CD14-positive monocyte (primary cell): ENCODE measurements around the gene SULT2B1. TPM values are rescaled to one million over a fixed set of nuclear protein-coding genes. Genes with fewer than 3 reads are reported as not detected.
A peak's percentile ranks its signal among the peaks of the same experiment; 100 is the strongest.

Source experiments
- DNase-seq, 3 donors: peaks; one replicate each; pipeline ENCODE4 v3.0.0-alpha.2; 2011 to 2022
- H2AFZ ChIP-seq: 2 replicates; pipeline ENCODE4 v1.6.0; 2012; ENCODE audit warnings: mild to moderate bottlenecking, low read depth, low read length, inconsistent platforms; ENCODE audit not compliant: insufficient read depth, poor library complexity, severe bottlenecking
- H3K27ac ChIP-seq, 2 donors: 1 replicate in 1 of 2; 2 replicates in 1 of 2; pipeline ENCODE4 v1.5.1; 2012 to 2013; ENCODE audit warnings: low read length in 2 of 2, control low read depth in 1 of 2, inconsistent platforms in 1 of 2, low read depth in 1 of 2, mild to moderate bottlenecking in 1 of 2
- H3K27me3 ChIP-seq, 2 donors: one replicate each; pipeline versions ENCODE4 v1.6.0 to v1.6.1; 2011 to 2013; ENCODE audit warnings: low read length in 2 of 2; ENCODE audit not compliant: control insufficient read depth in 2 of 2, insufficient read depth in 2 of 2
- H3K36me3 ChIP-seq, 2 donors: replicated peaks in 1 of 2; 1 replicate in 1 of 2; 2 replicates in 1 of 2; pipeline versions ENCODE4 v1.5.1 to v1.6.1; 2012 to 2013; ENCODE audit warnings: low read length in 2 of 2, control low read depth in 1 of 2, inconsistent platforms in 1 of 2, mild to moderate bottlenecking in 1 of 2; ENCODE audit not compliant: insufficient read depth in 2 of 2, control insufficient read depth in 1 of 2
- H3K4me1 ChIP-seq, 2 donors: 1 replicate in 1 of 2; 2 replicates in 1 of 2; pipeline versions ENCODE4 v1.5.1 to v1.6.1; 2012 to 2013; ENCODE audit warnings: low read length in 2 of 2, control low read depth in 1 of 2, inconsistent platforms in 1 of 2, mild to moderate bottlenecking in 1 of 2, moderate library complexity in 1 of 2; ENCODE audit not compliant: insufficient read depth in 2 of 2, control insufficient read depth in 1 of 2
- H3K4me2 ChIP-seq: replicated peaks from 2 replicates; pipeline ENCODE3; 2012; ENCODE audit warnings: low read length, moderate library complexity, mild to moderate bottlenecking; ENCODE audit not compliant: poor library complexity, severe bottlenecking; ENCODE audit errors: extremely low read depth
- H3K4me3 ChIP-seq, 3 experiments: fragments of 200-600 bp in 1 of 3; sonication (generic) in 1 of 3; replicated peaks in 1 of 3; 1 replicate in 2 of 3; 2 replicates in 1 of 3; pipeline ENCODE4 v1.5.1; 2011 to 2013; ENCODE audit warnings: low read length in 3 of 3, mild to moderate bottlenecking in 3 of 3, control low read depth in 2 of 3, low read depth in 2 of 3, inconsistent platforms in 1 of 3, moderate library complexity in 1 of 3
- H3K79me2 ChIP-seq: 2 replicates; pipeline ENCODE4 v1.6.0; 2012; ENCODE audit warnings: mild to moderate bottlenecking, control low read depth, inconsistent platforms, low read length, moderate library complexity; ENCODE audit not compliant: insufficient read depth
- H3K9ac ChIP-seq: 2 replicates; pipeline ENCODE4 v1.6.0; 2017; ENCODE audit warnings: low read length, mild to moderate bottlenecking; ENCODE audit not compliant: insufficient read depth, poor library complexity, severe bottlenecking
- H3K9me3 ChIP-seq, 2 donors: replicated peaks in 1 of 2; 1 replicate in 1 of 2; 2 replicates in 1 of 2; pipeline versions ENCODE4 v1.5.1 to v1.6.1; 2012 to 2013; ENCODE audit warnings: low read length in 2 of 2, control low read depth in 1 of 2; ENCODE audit not compliant: control insufficient read depth in 1 of 2, insufficient read depth in 1 of 2
- H4K20me1 ChIP-seq: 2 replicates; pipeline ENCODE4 v1.6.0; 2012; ENCODE audit warnings: mild to moderate bottlenecking, low read length, control low read depth, moderate library complexity; ENCODE audit not compliant: insufficient read depth
- H3K27ac Mint-ChIP-seq, 7 donors: one replicate each; pipeline ENCODE4 v1.8.0; 2020; ENCODE audit warnings: mild to moderate bottlenecking in 7 of 7, mixed read lengths in 7 of 7, moderate library complexity in 6 of 7, inconsistent platforms in 2 of 7
- H3K27me3 Mint-ChIP-seq, 3 donors: one replicate each; pipeline ENCODE4 v1.8.0; 2021 to 2022; ENCODE audit warnings: low read depth in 3 of 3, mild to moderate bottlenecking in 3 of 3, mixed read lengths in 3 of 3, moderate library complexity in 3 of 3, inconsistent platforms in 1 of 3
- H3K36me3 Mint-ChIP-seq, 2 donors: one replicate each; pipeline ENCODE4 v1.8.0; 2020; ENCODE audit warnings: mixed read lengths in 2 of 2, inconsistent platforms in 1 of 2, mild to moderate bottlenecking in 1 of 2
- H3K4me1 Mint-ChIP-seq: one replicate; pipeline ENCODE4 v1.8.0; 2020; ENCODE audit warnings: mild to moderate bottlenecking, mixed read lengths
- H3K4me3 Mint-ChIP-seq, 2 donors: one replicate each; pipeline ENCODE4 v1.8.0; 2020; ENCODE audit warnings: mild to moderate bottlenecking in 2 of 2, mixed read lengths in 2 of 2, moderate library complexity in 1 of 2
- H3K9me3 Mint-ChIP-seq, 7 donors: one replicate each; pipeline ENCODE4 v1.8.0; 2020 to 2022; ENCODE audit warnings: mixed read lengths in 7 of 7, mild to moderate bottlenecking in 6 of 7, moderate library complexity in 6 of 7, inconsistent platforms in 2 of 7
- WGBS: methylation state at CpG from one replicate; pipeline ENCODE4 v1.1.5; 2013; ENCODE audit warnings: missing lambda C conversion rate; ENCODE audit not compliant: insufficient coverage; 5-methylcytosine and 5-hydroxymethylcytosine counted together
- intact Hi-C, 2 donors: fragments of 100-400 bp; cut with micrococcal nuclease; formaldehyde crosslinking; loops; one replicate each; pipeline versions ENCODE4 v1.15.0 to v1.15.1; 2023
- polyA plus RNA-seq, 3 donors: library from polyadenylated mRNA; depleted of rRNA in 1 of 3; unstranded in 2 of 3; stranded (reverse) in 1 of 3; fragments of 300-500 nt in 2 of 3; fragments of >200 nt in 1 of 3; fragmentation: Illumina TruSeq in 2 of 3; gene quantifications; 1 replicate in 2 of 3; 2 replicates in 1 of 3; pipeline ENCODE4 v1.2.3, GENCODE V29; 2012 to 2021
- TF ChIP-seq, protein P1 (sequence below): fragments of 200-600 bp; IDR thresholded peaks from one replicate; pipeline ENCODE4 v1.8.0; 2022; ENCODE audit warnings: antibody characterized with exemption, mild to moderate bottlenecking

Gene SULT2B1
- polyA plus RNA-seq, 3 donors = 0.09 to 0.40 TPM; not detected in 1

DNA sequence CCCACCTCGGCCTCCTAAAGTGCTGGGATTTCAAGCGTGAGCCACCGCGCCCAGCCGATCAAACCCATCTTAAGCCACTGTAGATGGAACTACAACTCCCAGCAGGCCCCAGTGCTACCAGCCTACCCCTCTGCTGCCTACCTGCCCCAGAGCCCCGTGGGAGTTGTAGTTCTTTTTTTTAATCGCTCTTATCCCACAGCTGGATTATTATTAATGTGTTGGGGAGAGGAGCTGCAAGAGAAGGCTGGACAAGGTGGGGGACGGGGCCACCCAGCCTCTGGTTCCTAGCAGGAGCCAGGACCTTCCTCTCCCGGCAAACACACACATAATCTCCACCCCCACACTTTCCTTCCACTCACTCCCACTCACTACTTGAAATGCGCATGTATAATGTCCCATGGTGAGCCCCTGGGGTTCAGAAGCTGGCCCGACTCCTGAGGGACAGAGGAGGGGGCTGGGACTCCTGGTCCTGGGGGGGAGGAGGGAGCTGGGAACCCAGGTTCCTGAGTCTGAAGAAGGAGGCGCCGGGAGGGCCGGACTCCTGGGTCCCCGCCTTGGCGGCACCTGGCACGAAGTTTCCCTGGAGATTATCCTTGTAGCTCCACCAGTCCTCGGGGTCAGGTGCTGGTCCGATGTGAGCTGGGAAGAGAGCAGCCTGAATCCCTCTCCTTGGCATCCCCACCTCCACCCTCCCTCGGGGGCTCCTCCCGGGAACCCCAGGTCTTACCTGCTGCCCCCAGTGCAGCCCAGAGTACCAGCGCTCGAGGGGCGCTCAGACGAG is 93.1 kb downstream of the SULT2B1 start:
- H3K27me3 Mint-ChIP-seq = peaks cover 11 to 29% (median 27%) of the 10 kb centered on the region in 3 donors
- 2% methylated on average over 16 of the region's 25 CpGs for WGBS
- intact Hi-C loops = loop anchor here (5.0 to 10.0 kb wide), 6 partner anchors 32 to 192 kb away; partner anchors contain the start of genes HSD17B14 (in 2 of the 2) and MAMSTR (in 1 of the 2)
- peaks cover 45% of the 10 kb centered on the region for H3K4me1 Mint-ChIP-seq
- H3K9me3 ChIP-seq = no peaks in the 10 kb centered on the region
- no peak overlapping the region for H3K9ac ChIP-seq
- H3K36me3 ChIP-seq = no peaks in the 10 kb centered on the region
- H2AFZ ChIP-seq = peak overlapping the region; percentile 83
- peak overlapping the region in 2 of 3 experiments; percentile 4 to 75 for H3K4me3 ChIP-seq
- peak overlapping the region in 2 of 7 donors; percentile 40 to 80 for H3K27ac Mint-ChIP-seq
- TF ChIP-seq, protein P1, sequence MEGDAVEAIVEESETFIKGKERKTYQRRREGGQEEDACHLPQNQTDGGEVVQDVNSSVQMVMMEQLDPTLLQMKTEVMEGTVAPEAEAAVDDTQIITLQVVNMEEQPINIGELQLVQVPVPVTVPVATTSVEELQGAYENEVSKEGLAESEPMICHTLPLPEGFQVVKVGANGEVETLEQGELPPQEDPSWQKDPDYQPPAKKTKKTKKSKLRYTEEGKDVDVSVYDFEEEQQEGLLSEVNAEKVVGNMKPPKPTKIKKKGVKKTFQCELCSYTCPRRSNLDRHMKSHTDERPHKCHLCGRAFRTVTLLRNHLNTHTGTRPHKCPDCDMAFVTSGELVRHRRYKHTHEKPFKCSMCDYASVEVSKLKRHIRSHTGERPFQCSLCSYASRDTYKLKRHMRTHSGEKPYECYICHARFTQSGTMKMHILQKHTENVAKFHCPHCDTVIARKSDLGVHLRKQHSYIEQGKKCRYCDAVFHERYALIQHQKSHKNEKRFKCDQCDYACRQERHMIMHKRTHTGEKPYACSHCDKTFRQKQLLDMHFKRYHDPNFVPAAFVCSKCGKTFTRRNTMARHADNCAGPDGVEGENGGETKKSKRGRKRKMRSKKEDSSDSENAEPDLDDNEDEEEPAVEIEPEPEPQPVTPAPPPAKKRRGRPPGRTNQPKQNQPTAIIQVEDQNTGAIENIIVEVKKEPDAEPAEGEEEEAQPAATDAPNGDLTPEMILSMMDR = no peak
- no peaks in the 10 kb centered on the region for H4K20me1 ChIP-seq
- H3K4me3 Mint-ChIP-seq = peak overlapping the region; percentile 76 to 94
- no peaks in the 10 kb centered on the region for H3K79me2 ChIP-seq
- H3K27ac ChIP-seq = no peak overlapping the region
- peaks cover 30 to 44% of the 10 kb centered on the region in 2 donors for H3K4me1 ChIP-seq
- H3K9me3 Mint-ChIP-seq = peaks cover 0 to 3% (median 0%) of the 10 kb centered on the region in 7 donors
- H3K4me2 ChIP-seq = peak overlapping the region; percentile 91
- peaks cover under 1 to 7% of the 10 kb centered on the region in 2 donors for H3K36me3 Mint-ChIP-seq
- DNase-seq = peak; percentile 60 to 76 (median 73)
- H3K27me3 ChIP-seq = peaks cover 0 to 10% of the 10 kb centered on the region in 2 donors

DNA sequence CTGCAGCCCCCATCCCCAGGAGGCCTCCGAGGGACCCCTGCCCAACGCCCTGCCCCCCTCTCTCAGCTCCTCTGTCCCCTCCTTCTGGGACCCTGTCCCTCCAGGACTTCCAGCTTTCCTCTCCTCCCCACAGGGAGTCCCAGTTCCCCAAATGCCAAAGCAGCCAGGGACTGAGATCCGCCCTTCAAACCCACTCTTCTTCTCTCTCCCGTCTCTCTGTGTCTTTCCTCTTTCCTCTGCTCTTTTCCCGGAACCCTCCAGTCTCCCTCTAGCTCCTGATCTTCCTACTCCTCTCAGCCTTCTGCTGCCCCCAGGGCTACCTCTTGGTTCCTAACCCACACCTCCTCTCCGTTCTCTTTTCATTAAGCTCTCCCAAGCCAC is 93.6 kb downstream of the SULT2B1 start:
- no peaks in the 10 kb centered on the region for H3K79me2 ChIP-seq
- peak overlapping the region; percentile 83 for H2AFZ ChIP-seq
- intact Hi-C loops = loop anchor here (5.0 to 10.0 kb wide), 5 partner anchors 69 to 192 kb away; partner anchors contain the start of genes HSD17B14 (in 2 of the 2) and MAMSTR (in 1 of the 2)
- Mint-ChIP-seq H3K36me3 (peaks cover 0 to 6% of the 10 kb centered on the region in 2 donors), H3K4me3 (peak overlapping the region; percentile 76 to 94), H3K27ac (peak overlapping the region in 5 of 7 donors; percentile 61 to 80 (median 66)), H3K27me3 (peaks cover 11 to 28% (median 28%) of the 10 kb centered on the region in 3 donors), H3K4me1 (peaks cover 44% of the 10 kb centered on the region), H3K9me3 (peaks cover 0 to 3% (median 0%) of the 10 kb centered on the region in 7 donors)
- peak overlapping the region; percentile 91 for H3K4me2 ChIP-seq
- H4K20me1 ChIP-seq = no peaks in the 10 kb centered on the region
- H3K9ac ChIP-seq = no peak overlapping the region
- peak in 1 of 3 donors; percentile 21 for DNase-seq
- H3K27me3 ChIP-seq = peaks cover 0 to 10% of the 10 kb centered on the region in 2 donors
- H3K4me3 ChIP-seq = peak overlapping the region; percentile 33 to 75 (median 37)
- H3K36me3 ChIP-seq = no peaks in the 10 kb centered on the region
- H3K4me1 ChIP-seq = peaks cover 30 to 44% of the 10 kb centered on the region in 2 donors
- no peak overlapping the region for H3K27ac ChIP-seq
- 0% methylated on average over 6 of the region's 6 CpGs for WGBS
- TF ChIP-seq, protein P1 = no peak
- H3K9me3 ChIP-seq = no peaks in the 10 kb centered on the region
